ENCODE results near the gene ZMYND19.
"Not testable (repeated sequence)": the region's sequence is repeated elsewhere in the genome, so short reads cannot be mapped to it uniquely, and the experiment has no call there.

The ZMYND19 gene

DNA sequence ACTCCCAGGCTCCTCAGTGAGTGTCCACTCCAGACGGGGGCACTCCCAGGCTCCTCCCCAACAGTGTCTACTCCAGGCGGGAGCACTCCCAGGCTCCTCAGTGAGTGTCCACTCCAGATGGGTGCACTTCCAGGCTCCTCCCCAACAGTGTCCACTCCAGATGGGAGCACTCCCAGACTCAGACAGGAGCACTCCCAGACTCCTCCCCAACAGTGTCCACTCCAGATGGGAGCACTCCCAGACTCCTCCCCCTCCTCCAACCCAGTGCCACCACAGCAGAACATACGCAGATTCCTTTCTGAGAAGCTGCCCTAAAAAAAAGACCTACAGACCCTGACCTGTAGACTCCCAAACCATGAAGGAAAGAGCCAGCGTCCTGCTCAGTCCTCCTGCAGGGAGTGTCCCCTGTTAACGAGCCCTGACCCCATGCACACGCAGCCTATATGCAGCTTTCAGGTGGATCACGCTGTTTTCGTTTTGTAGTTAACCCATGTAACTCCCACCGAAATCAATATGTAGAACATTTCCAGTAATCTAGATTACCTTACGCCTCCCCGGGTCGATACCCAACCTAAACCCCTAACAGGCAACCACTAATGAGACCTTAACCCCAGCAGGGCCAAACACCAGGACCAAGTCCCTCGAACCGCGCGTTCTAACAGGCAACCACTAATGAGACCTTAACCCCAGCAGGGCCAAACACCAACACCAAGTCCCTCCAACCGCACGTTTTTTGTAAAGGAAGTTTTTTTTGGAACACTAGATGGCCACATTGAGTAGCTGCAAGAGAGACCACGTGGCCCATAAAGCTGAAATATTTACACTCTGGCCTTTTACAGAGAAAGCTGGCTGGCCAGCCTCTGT lies 55.8 kb downstream of the ZMYND19 start:
- ChIA-PET CTCF (interaction anchor here (0.6 to 1.8 kb wide), 23 partner anchors 8 to 269 kb away, joined by 3 to 16 read pairs (median 4); partner anchors contain the start of genes DPH7, MRPL41 and PNPLA7), POLR2A (no interaction called here)
- peak; percentile 62 for TF ChIP-seq CTCF (IDR thresholded peaks at IDR 0.05; ENCODE audit: insufficient read depth, low read length, missing control alignments)
- no peak for DNase-seq (ENCODE audit: low read depth, low spot score)
- H3K4me3 ChIP-seq (ENCODE audit: low read depth, low read length): no peak overlapping the region

- H3K4me3 ChIP-seq (ENCODE audit: low read depth, low read length); DNase-seq (ENCODE audit: low read depth, low spot score); POLR2A ChIA-PET: not testable (repeated sequence)
- CTCF ChIA-PET: interaction anchor here (1.1 to 2.5 kb wide), 2 partner anchors 9 to 239 kb away, joined by 4 to 17 read pairs; no protein-coding TSS in a partner anchor
Measured at GRCh38 chr9:137532891-137533468, 57.3 kb downstream of the ZMYND19 start.
